Keratinocyte (primary cell): ENCODE results near the gene GRHPR. TPM values are rescaled to one million over a fixed set of nuclear protein-coding genes. Genes with fewer than 3 reads are reported as not detected.
"Not testable (repeated sequence)": the region's sequence is repeated elsewhere in the genome, so short reads cannot be mapped to it uniquely, and the experiment has no call there.

ENCODE experiments used
- DNase-seq: peaks from one replicate; pipeline ENCODE4 v3.0.0-alpha.2; 2011; ENCODE audit warnings: low read depth, missing footprints, low spot score
- FAIRE-seq: peaks from 2 replicates; lab custom pipeline; 2011; peaks lifted over from hg19 to GRCh38; lab: Jason Lieb, UNC
- H2AFZ ChIP-seq: 2 replicates; pipeline ENCODE4 v1.6.0; 2012; ENCODE audit warnings: low read length, control low read depth, inconsistent platforms; ENCODE audit not compliant: control insufficient read depth
- H3K27ac ChIP-seq: 2 replicates; pipeline ENCODE4 v1.5.1; 2011; ENCODE audit warnings: low read length; ENCODE audit not compliant: control insufficient read depth, insufficient read depth
- H3K27me3 ChIP-seq: 3 replicates; pipeline ENCODE4 v1.6.0; 2011; ENCODE audit warnings: low read length; ENCODE audit not compliant: control insufficient read depth, insufficient read depth; ENCODE audit errors: extremely low read depth
- H3K36me3 ChIP-seq, 2 experiments: 2 replicates in 1 of 2; 3 replicates in 1 of 2; pipeline ENCODE4 v1.5.1; 2011; ENCODE audit warnings: low read length in 2 of 2, mild to moderate bottlenecking in 1 of 2; ENCODE audit not compliant: control insufficient read depth in 2 of 2, insufficient read depth in 2 of 2; ENCODE audit errors: extremely low read depth in 1 of 2
- H3K4me1 ChIP-seq: 3 replicates; pipeline ENCODE4 v1.5.1; 2011; ENCODE audit warnings: low read length; ENCODE audit not compliant: control insufficient read depth, insufficient read depth; ENCODE audit errors: extremely low read depth
- H3K4me2 ChIP-seq: 3 replicates; pipeline ENCODE4 v1.6.0; 2011; ENCODE audit warnings: low read depth, low read length; ENCODE audit not compliant: control insufficient read depth, insufficient read depth; ENCODE audit errors: extremely low read depth
- H3K4me3 ChIP-seq, 3 experiments: fragments of 200-600 bp in 1 of 3; sonication (generic) in 1 of 3; 2 replicates in 2 of 3; 3 replicates in 1 of 3; pipeline ENCODE4 v1.5.1; 2011 to 2016; ENCODE audit warnings: low read length in 3 of 3, mild to moderate bottlenecking in 3 of 3, control low read depth in 2 of 3, inconsistent platforms in 1 of 3, low read depth in 1 of 3, mixed read lengths in 1 of 3, mixed run types in 1 of 3, moderate library complexity in 1 of 3; ENCODE audit not compliant: control insufficient read depth in 2 of 3, insufficient read depth in 2 of 3; ENCODE audit errors: extremely low read depth in 1 of 3
- H3K79me2 ChIP-seq: 2 replicates; pipeline ENCODE4 v1.6.0; 2012; ENCODE audit warnings: low read length; ENCODE audit not compliant: control insufficient read depth, insufficient read depth
- H3K9ac ChIP-seq: 3 replicates; pipeline ENCODE4 v1.6.0; 2011; ENCODE audit warnings: low read length; ENCODE audit not compliant: control insufficient read depth, insufficient read depth; ENCODE audit errors: extremely low read depth
- H3K9me1 ChIP-seq: 3 replicates; pipeline ENCODE4 v1.6.0; 2011; ENCODE audit warnings: low read length; ENCODE audit not compliant: control insufficient read depth, insufficient read depth; ENCODE audit errors: extremely low read depth
- H3K9me3 ChIP-seq: 2 replicates; pipeline ENCODE4 v1.5.1; 2012; ENCODE audit warnings: low read depth, low read length; ENCODE audit not compliant: control insufficient read depth
- H4K20me1 ChIP-seq: 3 replicates; pipeline ENCODE4 v1.6.0; 2011; ENCODE audit warnings: low read length; ENCODE audit not compliant: control insufficient read depth, insufficient read depth; ENCODE audit errors: extremely low read depth
- EZH2 ChIP-seq: IDR thresholded peaks from one replicate; pipeline ENCODE4 v1.6.1; 2012; ENCODE audit warnings: inconsistent platforms, mild to moderate bottlenecking, low read length, moderate library complexity
- dilution Hi-C: fragments of 300-500 bp; cut with MboI; formaldehyde crosslinking; loops from one replicate; pipeline ENCODE4 v1.7.0; 2020; ENCODE audit warnings: low sequenced_read_pairs; ENCODE audit not compliant: extremely low pct_ligation_motif_present
- polyA plus RNA-seq, 5 experiments: library from polyadenylated mRNA; depleted of rRNA in 3 of 5; stranded (reverse) in 3 of 5; stranded (forward) in 1 of 5; unstranded in 1 of 5; fragments of >200 nt; gene quantifications; 1 replicate in 1 of 5; 2 replicates in 3 of 5; 3 replicates in 1 of 5; pipeline versions ENCODE4 v1.2.1 to v1.2.3, GENCODE V29; 2011 to 2012; ENCODE audit warnings: missing spikeins in 2 of 5, low read depth in 1 of 5, low replicate concordance in 1 of 5
- TF ChIP-seq, protein P1 (sequence below), 3 experiments: IDR thresholded peaks in 1 of 3; conservative IDR thresholded peaks in 1 of 3; optimal IDR thresholded peaks in 1 of 3; 2 replicates in 2 of 3; 3 replicates in 1 of 3; pipeline versions ENCODE3 to v1.5.1; 2011; ENCODE audit warnings: low read length in 3 of 3, mild to moderate bottlenecking in 3 of 3, moderate library complexity in 2 of 3, control low read depth in 1 of 3, inconsistent platforms in 1 of 3; ENCODE audit not compliant: insufficient read depth in 2 of 3; ENCODE audit errors: extremely low read depth in 1 of 3

GRHPR gene
- polyA plus RNA-seq, 1 donor (not counting 4 experiments of a cell fraction or from before 2014, with no cell fraction given): 116 TPM

DNA sequence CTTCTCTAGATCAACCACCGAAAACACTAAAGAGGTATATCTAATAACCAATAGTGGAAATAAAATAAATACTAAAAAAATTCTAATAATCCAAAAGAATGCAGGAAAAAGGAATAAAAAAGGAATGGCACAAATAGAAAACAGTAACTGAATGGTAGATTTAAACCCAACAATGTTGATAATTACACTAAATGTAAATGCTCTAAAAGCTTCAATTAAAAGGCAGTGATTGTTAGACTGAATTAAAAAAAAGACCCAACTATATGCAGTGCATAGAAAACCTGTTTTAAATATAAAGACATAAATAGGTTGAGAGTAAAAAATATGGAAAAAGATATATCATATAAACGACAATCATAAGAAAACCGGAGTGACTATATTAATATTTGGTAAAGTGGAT is 51.9 kb downstream of the GRHPR start:
- no peak overlapping the region for H3K4me2 ChIP-seq
- H3K27ac ChIP-seq: no peak overlapping the region
- no peak for DNase-seq
- no peaks in the 10 kb centered on the region for H3K79me2 ChIP-seq
- FAIRE-seq: no peak
- H3K36me3 ChIP-seq: no peaks in the 10 kb centered on the region
- H3K9me3 ChIP-seq: no peaks in the 10 kb centered on the region
- H2AFZ ChIP-seq: no peak overlapping the region
- dilution Hi-C loops: no loop called here
- TF ChIP-seq, protein P1, sequence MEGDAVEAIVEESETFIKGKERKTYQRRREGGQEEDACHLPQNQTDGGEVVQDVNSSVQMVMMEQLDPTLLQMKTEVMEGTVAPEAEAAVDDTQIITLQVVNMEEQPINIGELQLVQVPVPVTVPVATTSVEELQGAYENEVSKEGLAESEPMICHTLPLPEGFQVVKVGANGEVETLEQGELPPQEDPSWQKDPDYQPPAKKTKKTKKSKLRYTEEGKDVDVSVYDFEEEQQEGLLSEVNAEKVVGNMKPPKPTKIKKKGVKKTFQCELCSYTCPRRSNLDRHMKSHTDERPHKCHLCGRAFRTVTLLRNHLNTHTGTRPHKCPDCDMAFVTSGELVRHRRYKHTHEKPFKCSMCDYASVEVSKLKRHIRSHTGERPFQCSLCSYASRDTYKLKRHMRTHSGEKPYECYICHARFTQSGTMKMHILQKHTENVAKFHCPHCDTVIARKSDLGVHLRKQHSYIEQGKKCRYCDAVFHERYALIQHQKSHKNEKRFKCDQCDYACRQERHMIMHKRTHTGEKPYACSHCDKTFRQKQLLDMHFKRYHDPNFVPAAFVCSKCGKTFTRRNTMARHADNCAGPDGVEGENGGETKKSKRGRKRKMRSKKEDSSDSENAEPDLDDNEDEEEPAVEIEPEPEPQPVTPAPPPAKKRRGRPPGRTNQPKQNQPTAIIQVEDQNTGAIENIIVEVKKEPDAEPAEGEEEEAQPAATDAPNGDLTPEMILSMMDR (optimal IDR thresholded peaks at IDR 0.05 in 1 of 3, IDR thresholded peaks at IDR 0.05 in 1 of 3, conservative IDR thresholded peaks at IDR 0.05 in 1 of 3; ENCODE audit: extremely low read depth in 1 of 3, insufficient read depth in 2 of 3, low read length in 3 of 3): no peak
- no peak for TF ChIP-seq EZH2
- H3K9ac ChIP-seq: no peak overlapping the region
- no peaks in the 10 kb centered on the region for H3K27me3 ChIP-seq
- H3K4me1 ChIP-seq: peaks cover 19% of the 10 kb centered on the region
- no peaks in the 10 kb centered on the region for H4K20me1 ChIP-seq
- H3K9me1 ChIP-seq: no peaks in the 10 kb centered on the region
- no peak overlapping the region for H3K4me3 ChIP-seq

DNA sequence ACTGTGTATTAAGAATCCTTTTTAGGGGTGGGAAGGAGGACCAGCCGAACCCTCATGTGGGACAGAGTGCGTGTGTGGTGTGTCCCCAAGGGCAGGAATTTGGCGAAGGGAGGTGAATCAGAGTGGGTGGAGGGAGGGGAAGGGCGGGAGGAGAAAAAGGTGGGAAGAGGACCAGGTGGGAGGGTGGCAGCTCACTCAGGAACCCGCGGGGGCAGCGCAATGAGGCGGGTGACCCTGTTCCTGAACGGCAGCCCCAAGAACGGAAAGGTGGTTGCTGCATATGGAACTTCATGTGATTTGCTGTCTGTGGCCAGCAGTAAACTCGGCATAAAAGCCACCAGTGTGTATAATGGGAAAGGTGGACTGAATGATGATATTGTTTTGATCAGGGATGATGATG is 54.4 kb downstream of the GRHPR start:
- H3K4me3 ChIP-seq: no peak overlapping the region
- no peaks in the 10 kb centered on the region for H4K20me1 ChIP-seq
- dilution Hi-C loops: loop anchor here (25.0 kb wide), 1 partner anchor 110 kb away; the partner anchor contains the start of genes FBXO10 and TOMM5
- H3K9me3 ChIP-seq: no peaks in the 10 kb centered on the region
- no peak overlapping the region for H3K27ac ChIP-seq
- no peak for DNase-seq
- H3K4me1 ChIP-seq: peaks cover 8% of the 10 kb centered on the region
- no peak for FAIRE-seq
- no peaks in the 10 kb centered on the region for H3K79me2 ChIP-seq
- no peak overlapping the region for H2AFZ ChIP-seq
- TF ChIP-seq, protein P1 (optimal IDR thresholded peaks at IDR 0.05 in 1 of 3, IDR thresholded peaks at IDR 0.05 in 1 of 3, conservative IDR thresholded peaks at IDR 0.05 in 1 of 3; ENCODE audit: extremely low read depth in 1 of 3, insufficient read depth in 2 of 3, low read length in 3 of 3): no peak
- no peak for TF ChIP-seq EZH2
- H3K27me3 ChIP-seq: no peaks in the 10 kb centered on the region
- no peaks in the 10 kb centered on the region for H3K36me3 ChIP-seq
- H3K4me2 ChIP-seq: no peak overlapping the region
- no peak overlapping the region for H3K9ac ChIP-seq
- H3K9me1 ChIP-seq: no peaks in the 10 kb centered on the region

DNA sequence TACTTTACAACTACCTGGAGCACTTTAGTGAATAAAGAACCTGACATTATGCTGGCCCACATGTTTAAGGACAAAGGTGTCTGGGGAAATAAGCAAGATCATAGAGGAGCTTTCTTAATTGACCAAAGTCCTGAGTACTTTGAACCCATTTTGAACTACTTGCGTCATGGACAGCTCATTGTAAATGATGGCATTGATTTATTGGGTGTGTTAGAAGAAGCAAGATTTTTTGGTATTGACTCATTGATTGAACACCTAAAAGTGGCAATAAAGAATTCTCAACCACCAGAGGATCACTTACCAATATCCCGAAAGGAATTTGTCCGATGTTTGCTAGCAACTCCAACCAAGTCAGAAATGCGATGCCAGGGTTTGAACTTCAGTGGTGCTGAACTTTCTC is 54.9 kb downstream of the GRHPR start:
- H3K27me3 ChIP-seq, H3K9me3 ChIP-seq, H3K9me1 ChIP-seq, H2AFZ ChIP-seq, H3K27ac ChIP-seq, H3K79me2 ChIP-seq, DNase-seq, H3K9ac ChIP-seq, H4K20me1 ChIP-seq, H3K4me2 ChIP-seq, FAIRE-seq, H3K4me1 ChIP-seq, H3K4me3 ChIP-seq, H3K36me3 ChIP-seq: not testable (repeated sequence)
- dilution Hi-C loops: loop anchor here (25.0 kb wide), 1 partner anchor 110 kb away; the partner anchor contains the start of genes FBXO10 and TOMM5

DNA sequence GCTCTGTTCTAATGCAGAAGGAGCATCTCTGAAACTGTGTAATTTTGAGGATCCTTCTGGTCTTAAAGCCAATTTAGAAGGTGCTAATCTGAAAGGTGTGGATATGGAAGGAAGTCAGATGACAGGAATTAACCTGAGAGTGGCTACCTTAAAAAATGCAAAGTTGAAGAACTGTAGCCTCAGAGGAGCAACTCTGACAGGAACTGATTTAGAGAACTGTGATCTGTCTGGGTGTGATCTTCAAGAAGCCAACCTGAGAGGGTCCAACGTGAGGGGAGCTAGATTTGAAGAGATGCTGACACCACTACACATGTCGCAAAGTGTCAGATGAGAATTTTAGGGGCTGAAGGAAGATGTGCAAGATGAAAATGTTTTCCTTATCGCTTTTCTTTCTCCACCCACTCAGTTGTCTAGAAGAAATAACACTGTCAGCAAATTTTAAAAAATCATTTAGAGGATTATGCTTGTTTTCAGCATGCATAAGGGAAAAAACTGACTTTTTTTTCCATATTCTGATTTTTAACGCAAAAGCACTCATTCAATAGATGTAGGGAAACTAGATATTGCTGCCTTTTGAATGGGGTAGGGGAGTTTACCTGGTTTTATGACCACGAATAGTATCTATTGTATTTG is 55.6 kb downstream of the GRHPR start:
- not testable (repeated sequence) for H3K9me3 ChIP-seq, H2AFZ ChIP-seq, H3K27me3 ChIP-seq, H3K36me3 ChIP-seq, H3K9me1 ChIP-seq, H3K4me3 ChIP-seq, H3K79me2 ChIP-seq, DNase-seq, H3K27ac ChIP-seq, H3K4me2 ChIP-seq, H4K20me1 ChIP-seq, H3K9ac ChIP-seq, FAIRE-seq, H3K4me1 ChIP-seq
- dilution Hi-C loops: loop anchor here (25.0 kb wide), 1 partner anchor 109 kb away; the partner anchor contains the start of genes FBXO10 and TOMM5
